Left ventricle myocardium inferior (tissue), 1 donor: ENCODE results near the gene SLC43A2. TPM values are rescaled to one million over a fixed set of nuclear protein-coding genes. Genes with fewer than 3 reads are reported as not detected.

Source experiments
- DNase-seq: peaks from one replicate; pipeline ENCODE4 v3.0.0-alpha.2; 2020
- H3K27ac ChIP-seq: fragments of 200-600 bp; replicated peaks from 2 replicates; pipeline ENCODE4 v1.8.0; 2021
- H3K27me3 ChIP-seq: fragments of 200-600 bp; 2 replicates; pipeline ENCODE4 v1.8.0; 2021; ENCODE audit warnings: low read depth
- H3K36me3 ChIP-seq: fragments of 200-600 bp; 2 replicates; pipeline ENCODE4 v1.8.0; 2021
- H3K4me1 ChIP-seq: fragments of 200-600 bp; 2 replicates; pipeline ENCODE4 v1.8.0; 2021
- H3K4me3 ChIP-seq: fragments of 200-600 bp; 2 replicates; pipeline ENCODE4 v1.8.0; 2021; ENCODE audit warnings: mild to moderate bottlenecking, moderate library complexity
- H3K9me3 ChIP-seq: fragments of 200-600 bp; replicated peaks from 2 replicates; pipeline ENCODE4 v1.8.0; 2021
- CTCF ChIP-seq: fragments of 200-600 bp; IDR thresholded peaks from 2 replicates; pipeline ENCODE4 v1.8.0; 2021; ENCODE audit warnings: antibody characterized with exemption, mild to moderate bottlenecking, borderline replicate concordance
- intact Hi-C: fragments of 100-400 bp; cut with micrococcal nuclease; formaldehyde crosslinking; loops from one replicate; pipeline ENCODE4 v1.11.0; 2022
- total RNA-seq: library from RNA; stranded (reverse); fragmentation: NEBNext Ultra II Directional; extraction: Animal tissue kit (Norgen Biotek cat#: 25700); gene quantifications from one replicate; pipeline ENCODE4 v1.2.1, GENCODE V29; 2021
- donor health status: DM: no; HTN: yes; CAD: no; lungs with severe emphysema.

The SLC43A2 gene
- total RNA-seq, 1 donor from 2014 or later, result 4.0 TPM

GRCh38 chr17:1640329-1641064, 11.9 kb upstream of the SLC43A2 start:
- no peak for TF ChIP-seq CTCF
- H3K4me3 ChIP-seq, result no peak overlapping the region
- peak overlapping the region; percentile 38 for H3K27ac ChIP-seq
- DNase-seq, result no peak
- H3K36me3 ChIP-seq, result peaks cover 36% of the 10 kb centered on the region
- peaks cover 44% of the 10 kb centered on the region for H3K4me1 ChIP-seq
- H3K9me3 ChIP-seq, result no peaks in the 10 kb centered on the region
- intact Hi-C loops, result no loop called here
- H3K27me3 ChIP-seq, result no peaks in the 10 kb centered on the region

- Histone ChIP-seq H3K9me3 (no peaks in the 10 kb centered on the region), H3K4me1 (peaks cover 35% of the 10 kb centered on the region), H3K36me3 (peaks cover 44% of the 10 kb centered on the region), H3K27me3 (no peaks in the 10 kb centered on the region), H3K27ac (peak overlapping the region; percentile 38), H3K4me3 (no peak overlapping the region)
- no peak for DNase-seq
- no peak for TF ChIP-seq CTCF
- intact Hi-C loops, result no loop called here
Observed at GRCh38 chr17:1639549-1640180, 11.0 kb upstream of the SLC43A2 start.

- no peak for DNase-seq
- intact Hi-C loops, result no loop called here
- peaks cover 48% of the 10 kb centered on the region for H3K36me3 ChIP-seq
- H3K4me3 ChIP-seq, result no peak overlapping the region
- no peaks in the 10 kb centered on the region for H3K27me3 ChIP-seq
- no peak overlapping the region for H3K27ac ChIP-seq
- no peaks in the 10 kb centered on the region for H3K9me3 ChIP-seq
- H3K4me1 ChIP-seq, result peaks cover 26% of the 10 kb centered on the region
- no peak for TF ChIP-seq CTCF
Observed at GRCh38 chr17:1638624-1639300, 10.1 kb upstream of the SLC43A2 start.

GRCh38 chr17:1638171-1638590, 9.5 kb upstream of the SLC43A2 start:
- no peak for TF ChIP-seq CTCF
- no peaks in the 10 kb centered on the region for H3K27me3 ChIP-seq
- DNase-seq, result no peak
- H3K36me3 ChIP-seq, result peaks cover 48% of the 10 kb centered on the region
- no peaks in the 10 kb centered on the region for H3K9me3 ChIP-seq
- peaks cover 21% of the 10 kb centered on the region for H3K4me1 ChIP-seq
- H3K27ac ChIP-seq, result no peak overlapping the region
- no peak overlapping the region for H3K4me3 ChIP-seq
- intact Hi-C loops, result no loop called here

- Histone ChIP-seq H3K4me1 (peaks cover 21% of the 10 kb centered on the region), H3K4me3 (no peak overlapping the region), H3K36me3 (peaks cover 48% of the 10 kb centered on the region), H3K27me3 (no peaks in the 10 kb centered on the region), H3K9me3 (no peaks in the 10 kb centered on the region), H3K27ac (no peak overlapping the region)
- TF ChIP-seq CTCF, result no peak
- intact Hi-C loops, result no loop called here
- no peak for DNase-seq
Observed at GRCh38 chr17:1636732-1637285, 8.2 kb upstream of the SLC43A2 start.
